NCI-H1930 (cell line): ENCODE measurements around the gene GLOD4.
"Not testable (repeated sequence)": the region's sequence is repeated elsewhere in the genome, so short reads cannot be mapped to it uniquely, and the experiment has no call there.

Experiments used
- DNase-seq, 2 experiments: peaks; one replicate each; lab custom pipeline; 2025; lab: John Stamatoyannopoulos, UW

The GLOD4 gene

DNA sequence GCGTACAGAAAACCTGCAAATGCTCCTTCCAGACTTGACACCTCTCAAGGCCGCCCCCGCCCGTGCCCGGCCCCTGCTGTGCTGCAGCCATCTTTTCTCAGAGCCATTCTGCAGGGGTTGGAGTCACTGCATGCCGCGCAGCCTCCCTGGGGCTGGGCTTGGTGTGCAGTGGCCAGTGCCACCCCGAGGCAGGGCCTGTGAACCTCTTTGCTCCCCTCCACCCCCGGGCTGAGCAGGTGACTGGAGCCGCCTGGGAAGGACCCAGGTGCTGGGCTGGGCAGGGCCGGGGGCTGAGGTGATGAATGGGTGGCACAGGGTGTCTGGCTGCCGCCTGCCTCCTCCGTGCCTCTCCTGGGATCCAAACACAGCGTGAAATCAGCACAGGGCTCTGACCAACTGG, 20.4 kb upstream of the GLOD4 start:
- no peak for DNase-seq

DNA sequence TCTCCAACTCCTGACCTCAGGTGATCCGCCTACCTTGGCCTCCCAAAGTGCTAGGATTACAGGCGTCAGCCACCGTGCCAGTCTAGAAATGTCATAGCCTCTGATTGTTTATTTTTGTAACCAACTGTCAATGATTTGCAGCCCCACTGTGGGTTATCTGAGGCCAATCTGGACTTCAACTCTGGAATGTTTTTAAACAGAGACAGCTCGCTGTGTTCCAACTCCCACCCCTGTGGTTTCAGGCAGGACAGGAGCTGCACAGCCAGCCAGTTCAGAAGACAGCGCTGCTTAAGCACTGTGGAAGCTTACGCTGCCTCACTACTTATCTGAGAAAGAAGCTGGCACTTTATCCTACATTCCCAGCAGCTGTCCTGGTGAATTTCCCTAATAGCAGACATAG, 19.6 kb upstream of the GLOD4 start:
- DNase-seq = no peak

DNA sequence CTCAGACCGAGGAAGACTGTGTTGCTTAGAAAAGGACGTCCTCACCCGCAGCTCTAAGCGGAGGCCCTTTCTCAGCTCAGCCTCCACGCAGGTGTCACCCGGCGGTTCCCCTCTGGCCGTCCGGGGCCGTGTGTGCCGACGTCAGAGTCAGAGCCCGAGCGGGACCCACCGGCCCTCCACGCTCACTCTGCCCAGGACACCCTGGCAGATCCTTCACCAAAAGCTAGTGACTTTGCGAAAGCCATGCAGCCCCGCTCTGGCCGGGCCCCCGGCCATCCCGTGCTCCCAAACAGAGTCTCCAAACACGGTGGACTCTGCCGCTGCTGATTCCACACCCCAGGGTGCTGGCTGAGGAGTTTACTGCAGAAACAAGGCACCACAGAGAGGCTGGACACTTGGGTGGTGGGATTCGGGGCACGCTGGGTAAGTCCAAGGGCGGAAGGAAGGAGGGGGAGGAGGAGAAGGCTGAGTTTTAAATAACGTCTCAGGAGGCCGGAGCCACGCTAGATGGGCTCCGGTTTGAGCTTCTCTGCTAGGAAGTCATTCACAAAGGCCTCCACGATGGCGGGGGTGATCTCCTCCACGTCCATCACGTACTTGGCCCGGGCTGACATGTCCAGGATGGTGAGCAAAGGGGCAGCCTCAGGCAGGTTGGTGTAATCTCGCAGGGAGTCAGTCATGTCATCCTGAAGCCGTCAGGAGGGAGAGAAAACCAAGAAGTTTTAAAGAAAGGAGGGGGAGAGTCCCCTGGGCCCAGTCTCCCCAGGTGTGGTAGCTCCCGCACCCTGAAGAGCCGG, 18.6 kb upstream of the GLOD4 start:
- no peak for DNase-seq

DNA sequence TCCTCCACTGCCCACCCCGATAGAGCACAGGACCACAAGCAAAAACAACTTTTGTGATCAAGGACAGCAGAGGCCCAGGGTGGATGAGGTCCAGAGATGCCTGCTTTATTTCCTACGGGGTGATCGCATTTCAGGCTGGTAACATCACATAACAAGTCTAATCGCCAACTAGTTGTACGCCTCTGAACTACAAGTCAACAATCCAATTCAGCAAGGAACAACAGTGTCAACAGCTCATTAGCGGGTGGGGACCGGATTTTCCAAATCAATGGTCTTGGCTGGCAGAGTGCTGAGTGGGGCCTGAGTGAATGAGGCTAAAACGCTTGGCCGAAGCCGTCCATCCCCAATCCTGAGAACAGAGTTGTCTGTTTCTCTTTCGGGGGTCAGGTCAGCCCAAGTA, 17.2 kb upstream of the GLOD4 start:
- no peak for DNase-seq

DNA sequence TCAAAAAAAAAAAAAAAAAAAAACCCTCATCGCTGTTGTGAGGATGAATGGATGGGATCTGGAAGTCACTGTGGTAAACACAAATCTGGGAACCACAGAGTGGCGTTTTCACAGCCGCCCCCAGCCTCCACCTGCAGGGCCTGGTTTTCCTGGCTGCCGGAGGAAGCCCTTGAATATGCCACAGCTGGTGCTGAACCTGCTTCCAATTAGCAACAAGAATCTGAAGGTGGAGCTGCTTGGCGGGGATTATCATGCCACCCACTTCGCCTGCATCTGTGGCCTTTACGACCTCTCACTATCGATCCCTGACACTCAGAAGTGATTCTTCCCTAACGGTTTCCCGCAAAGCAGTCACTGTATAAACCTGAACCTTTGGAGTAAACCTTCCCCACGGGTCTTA, 16.2 kb upstream of the GLOD4 start:
- no peak for DNase-seq

DNA sequence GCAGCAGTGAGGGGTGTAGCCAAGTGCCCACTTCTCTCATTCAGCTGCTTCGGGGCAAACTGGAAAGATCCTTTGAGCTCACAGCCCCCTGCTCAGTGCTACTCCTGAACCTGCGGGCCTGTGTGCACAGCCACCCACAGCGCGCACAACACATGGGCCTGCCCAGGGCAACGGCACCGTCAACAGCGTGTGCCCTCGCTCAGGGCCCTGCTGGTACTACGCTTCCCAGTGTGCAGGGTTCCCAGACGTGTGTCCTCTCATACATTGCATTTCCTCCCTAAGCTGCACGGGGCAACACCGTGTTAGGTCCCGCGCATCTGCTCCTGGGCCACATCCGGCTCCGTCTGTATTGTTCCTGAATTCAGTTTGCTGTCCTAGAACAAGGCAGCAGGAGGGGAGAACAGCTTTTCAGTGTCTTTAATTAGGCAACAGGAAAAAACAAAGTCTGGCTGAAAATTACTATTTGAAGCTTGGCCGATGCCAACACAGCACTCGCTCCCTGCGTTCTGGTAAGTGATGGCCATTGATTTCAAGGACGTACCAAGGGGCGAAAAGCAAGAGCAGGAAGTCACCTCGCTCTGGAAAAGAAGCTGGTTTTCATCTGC, 15.3 kb upstream of the GLOD4 start:
- DNase-seq = no peak

DNA sequence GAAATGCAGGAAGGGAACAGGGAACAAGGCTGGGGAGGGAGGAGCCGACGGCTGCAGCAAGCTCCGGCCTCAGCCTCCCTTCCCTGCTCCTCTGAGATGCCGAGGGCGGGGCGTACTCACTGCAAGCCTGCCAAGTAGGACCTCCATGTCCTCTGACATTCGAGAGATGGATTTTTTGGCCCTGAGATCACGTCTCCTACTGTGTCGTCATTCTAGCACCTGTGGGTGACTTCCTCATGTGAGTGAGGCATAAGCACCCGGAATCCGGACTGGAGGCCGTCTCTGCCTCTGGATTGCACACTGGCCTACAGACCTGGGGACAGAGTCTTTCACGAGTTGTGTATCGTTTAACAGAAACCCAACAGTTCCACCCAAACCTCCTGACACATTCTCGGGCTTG, 14.5 kb upstream of the GLOD4 start:
- no peak for DNase-seq

DNA sequence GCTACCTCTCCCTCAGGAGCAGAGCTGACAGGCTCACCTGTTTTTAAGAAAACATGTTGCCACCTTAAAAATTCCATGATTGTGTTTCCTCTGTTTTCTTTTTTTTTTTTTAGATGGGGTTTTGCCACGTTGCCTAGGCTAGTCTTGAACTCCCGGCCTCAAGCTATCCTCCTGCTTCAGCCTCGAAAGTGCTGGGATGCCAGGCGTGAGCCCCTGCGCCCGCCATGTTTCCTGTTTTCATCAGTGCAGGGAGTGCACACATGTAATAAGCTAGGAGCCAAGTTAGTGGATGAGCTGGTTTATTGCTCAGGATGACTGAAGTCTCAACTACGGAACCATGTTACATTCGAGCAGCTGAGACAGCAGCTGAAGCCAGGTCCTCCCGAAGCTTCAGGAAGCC, 13.6 kb upstream of the GLOD4 start:
- no peak for DNase-seq

DNA sequence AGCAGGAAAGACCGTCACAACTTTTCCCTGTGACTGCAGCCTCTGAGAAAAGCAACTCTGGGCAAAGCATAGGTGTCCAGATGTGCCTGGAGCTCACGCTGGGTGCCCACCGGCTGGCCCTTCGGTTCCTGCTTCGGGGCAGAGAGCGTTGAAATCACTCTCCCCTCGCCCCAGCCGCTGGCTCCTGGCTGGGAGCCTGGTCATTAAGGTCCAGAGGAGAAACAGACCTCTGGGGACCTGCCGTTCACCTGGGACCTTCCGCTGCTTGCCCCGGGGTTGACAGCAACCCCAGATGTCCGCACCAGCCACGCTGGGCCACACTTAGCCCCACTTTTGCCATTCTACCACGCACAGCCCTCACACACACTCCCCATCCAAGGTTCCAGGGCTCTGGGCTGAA, 13.2 kb upstream of the GLOD4 start:
- no peak for DNase-seq

DNA sequence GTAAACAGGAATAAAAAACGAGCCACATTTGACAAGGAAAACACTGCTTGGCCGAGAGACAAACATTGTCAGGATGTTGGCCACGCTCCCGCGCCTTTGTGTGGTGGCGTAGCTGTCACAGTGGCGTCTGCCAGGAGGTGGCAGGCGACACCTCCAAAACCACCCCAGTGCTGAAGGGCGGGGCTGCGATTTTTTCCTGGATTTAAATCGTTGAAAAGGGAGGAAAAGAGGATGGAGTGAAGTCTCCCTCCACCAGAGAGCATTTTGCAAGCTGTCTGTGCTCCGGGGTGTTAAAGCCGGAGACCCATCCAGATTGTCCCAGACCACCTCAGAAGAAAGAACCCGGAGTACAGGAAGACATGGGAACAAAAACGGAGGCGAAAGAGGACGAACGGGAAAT, 12.8 kb upstream of the GLOD4 start:
- DNase-seq = peak in 1 of 2 experiments; percentile 17

DNA sequence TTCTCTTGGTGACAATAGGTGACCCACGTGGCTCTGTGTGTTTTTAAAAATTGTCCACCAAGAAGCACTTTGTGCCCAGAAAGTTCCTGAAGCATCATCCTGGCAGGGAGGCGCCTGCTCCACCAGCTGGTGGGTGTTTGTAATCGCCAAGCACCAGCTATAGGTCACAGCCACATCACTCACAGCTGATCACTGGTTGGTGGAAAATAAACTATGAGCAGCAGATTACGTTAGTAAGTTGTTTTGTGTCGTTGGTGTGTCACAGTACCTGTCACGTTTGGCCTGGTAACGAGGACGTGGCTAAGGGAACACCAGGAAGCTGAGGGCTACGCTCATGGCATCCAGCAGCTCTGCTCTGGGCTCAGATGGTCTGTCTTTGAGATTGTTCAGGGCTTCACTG, 10.2 kb upstream of the GLOD4 start:
- no peak for DNase-seq

DNA sequence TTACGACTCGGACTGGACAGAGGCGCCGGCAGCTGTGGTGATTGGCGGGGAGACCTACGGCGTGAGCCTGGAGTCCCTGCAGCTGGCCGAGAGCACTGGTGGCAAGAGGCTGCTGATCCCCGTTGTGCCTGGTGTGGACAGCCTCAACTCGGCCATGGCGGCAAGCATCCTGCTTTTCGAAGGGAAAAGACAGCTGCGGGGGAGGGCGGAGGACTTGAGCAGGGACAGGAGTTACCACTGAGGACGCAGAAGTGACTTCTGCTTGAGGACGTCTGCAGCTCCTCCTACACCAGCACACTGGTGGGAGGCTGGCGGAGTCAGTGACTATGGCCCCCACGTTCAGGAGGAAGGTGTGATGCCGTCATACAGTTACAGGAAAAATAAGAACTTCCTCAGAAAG, 9.7 kb upstream of the GLOD4 start:
- DNase-seq = no peak

DNA sequence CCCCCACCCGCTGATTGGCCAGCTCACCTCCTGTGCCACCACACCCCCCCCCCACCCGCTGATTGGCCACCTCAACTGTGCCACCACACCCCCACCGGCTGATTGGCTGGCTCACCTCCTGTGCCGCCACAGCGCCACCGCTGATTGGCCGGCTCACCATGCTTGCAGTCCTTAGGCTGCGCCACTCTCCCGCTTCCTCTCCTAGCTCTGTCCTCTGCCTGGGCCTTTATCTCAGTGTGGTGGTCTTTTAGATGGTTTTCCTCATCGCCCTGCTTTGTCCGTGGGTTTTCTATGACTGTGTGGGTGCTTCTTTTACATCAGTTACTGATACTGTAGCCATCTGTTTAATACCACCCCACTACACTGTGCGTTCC, 8.8 kb upstream of the GLOD4 start:
- DNase-seq = not testable (repeated sequence)

DNA sequence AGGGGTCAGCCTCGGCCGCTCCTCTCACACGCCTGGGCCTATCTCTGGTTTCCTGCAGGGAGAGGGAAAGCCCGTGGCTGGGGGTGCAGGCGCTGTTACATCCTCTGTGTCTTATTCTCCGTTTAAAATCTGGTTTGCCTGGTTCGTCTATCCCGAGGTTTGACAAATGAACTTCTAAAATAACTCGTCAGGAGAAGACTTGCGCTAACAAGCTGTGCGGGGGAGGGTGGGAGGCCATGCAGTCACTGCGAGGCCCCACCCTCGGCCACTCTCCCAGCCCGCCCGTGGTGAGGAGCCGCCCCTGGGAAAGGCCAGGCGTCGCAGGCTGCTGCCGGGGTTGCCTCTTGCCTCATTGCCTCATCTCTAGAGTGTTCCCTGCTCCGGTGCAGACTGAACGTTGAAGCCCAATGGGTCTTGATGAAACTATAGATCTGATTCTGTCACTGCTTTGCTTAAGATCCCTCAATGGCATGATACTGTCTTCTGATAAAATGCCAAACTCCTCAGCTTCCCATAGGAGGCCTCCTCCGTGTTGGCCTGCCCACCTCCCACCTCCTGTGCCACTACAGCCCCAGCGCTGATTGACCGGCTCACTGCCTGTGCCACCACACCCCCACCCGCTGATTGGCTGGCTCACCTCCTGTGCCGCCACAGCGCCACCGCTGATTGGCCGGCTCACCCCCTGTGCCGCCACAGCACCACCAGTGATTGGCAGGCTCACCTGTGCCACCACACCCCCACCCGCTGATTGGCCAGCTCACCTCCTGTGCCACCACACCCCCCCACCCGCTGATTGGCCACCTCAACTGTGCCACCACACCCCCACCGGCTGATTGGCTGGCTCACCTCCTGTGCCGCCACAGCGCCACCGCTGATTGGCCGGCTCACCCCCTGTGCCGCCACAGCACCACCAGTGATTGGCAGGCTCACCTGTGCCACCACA, 8.1 kb upstream of the GLOD4 start:
- DNase-seq = not testable (repeated sequence)

DNA sequence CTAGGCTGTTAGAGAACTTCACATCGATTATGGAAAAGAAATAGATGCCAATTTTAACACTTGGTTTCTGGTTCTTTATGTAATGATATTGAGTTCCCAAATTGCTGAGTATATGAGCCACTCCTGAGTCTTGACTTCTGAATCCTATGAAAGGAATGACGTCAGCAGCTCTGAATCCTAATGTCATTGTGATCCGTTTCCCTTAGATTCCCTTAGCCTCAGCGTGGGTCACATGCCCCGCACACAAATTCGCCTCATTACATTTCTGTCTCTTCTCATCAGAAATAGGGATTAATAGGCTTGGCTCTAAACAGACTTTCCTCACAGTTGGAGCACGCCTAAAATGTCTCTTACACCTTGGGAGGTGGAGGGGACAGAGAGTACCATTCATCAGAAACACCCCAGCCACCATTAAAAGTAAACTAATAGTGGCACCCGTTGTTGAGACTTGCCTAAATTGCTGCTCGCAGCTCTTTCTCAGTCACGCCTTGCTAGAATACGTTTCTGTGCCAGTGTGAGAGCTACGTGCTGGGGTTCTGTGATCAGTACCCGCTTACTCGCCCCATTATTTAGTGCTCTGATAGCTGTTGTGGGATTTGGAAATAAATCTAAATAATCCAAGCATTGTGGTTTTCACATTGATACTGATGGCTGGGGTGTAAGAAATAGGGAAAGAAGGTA, 7.2 kb upstream of the GLOD4 start:
- no peak for DNase-seq

DNA sequence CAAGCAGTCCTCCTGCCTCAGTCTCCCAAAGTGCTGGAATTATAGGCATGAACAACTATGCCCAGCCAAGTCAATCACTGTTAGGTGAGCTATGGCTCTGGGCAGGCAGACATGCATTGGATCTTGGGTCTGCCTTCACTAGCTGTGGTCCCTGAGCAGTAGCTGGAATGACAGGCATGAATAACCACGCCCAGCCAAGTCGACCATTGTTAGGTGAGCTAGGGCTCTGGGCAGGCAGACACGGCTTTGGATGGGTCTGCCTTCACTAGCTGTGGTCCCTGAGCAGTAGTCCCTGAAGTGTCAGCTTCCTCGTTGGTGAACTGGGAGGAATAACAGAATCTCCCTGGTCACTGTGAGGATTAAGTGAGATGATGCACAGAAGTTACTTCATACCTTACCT, 6.5 kb upstream of the GLOD4 start:
- DNase-seq = no peak

DNA sequence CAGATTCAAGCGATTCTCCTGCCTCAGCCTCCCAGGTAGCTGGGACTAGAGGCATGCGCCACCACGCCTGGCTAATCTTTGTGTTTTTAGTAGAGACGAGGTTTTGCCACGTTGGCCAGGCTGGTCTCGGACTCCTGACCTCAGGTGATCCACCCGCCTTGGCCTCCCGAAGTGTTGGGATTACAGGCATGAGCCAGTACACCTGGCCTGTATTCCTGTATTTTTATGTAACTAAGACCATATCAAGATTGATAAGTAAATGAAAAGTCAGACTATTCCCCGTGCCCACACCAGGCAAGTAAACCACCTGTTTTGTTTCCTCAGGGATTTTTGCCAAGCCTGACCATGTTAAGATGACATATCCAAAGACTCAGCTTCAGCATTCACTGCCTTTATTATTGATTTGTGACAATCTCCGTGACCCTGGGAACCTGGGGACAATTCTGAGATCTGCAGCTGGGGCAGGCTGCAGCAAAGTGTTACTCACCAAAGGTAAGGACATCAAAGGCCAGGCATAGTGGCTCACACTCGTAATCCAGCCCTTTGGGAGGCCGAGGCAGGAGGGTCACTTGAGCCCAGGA, 5.7 kb upstream of the GLOD4 start:
- no peak for DNase-seq

DNA sequence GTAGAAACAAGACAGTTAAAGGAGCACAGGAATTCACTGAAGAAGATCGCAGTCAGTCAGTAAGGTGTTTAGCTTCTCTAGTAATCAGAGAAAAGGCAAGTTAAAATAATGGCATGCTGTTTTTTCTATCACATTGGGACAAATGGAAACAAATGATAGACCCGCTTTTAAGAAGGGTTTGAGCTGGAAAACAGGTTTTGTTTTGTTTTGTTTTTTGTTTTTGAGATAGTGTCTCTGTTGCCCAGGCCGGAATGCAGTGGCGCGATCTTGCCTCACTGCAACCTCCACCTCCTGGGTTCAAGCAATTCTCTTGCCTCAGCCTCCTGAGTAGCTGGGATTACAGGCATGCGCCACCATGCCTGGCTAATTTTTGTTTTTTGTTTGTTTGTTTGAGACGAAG, 3.8 kb upstream of the GLOD4 start:
- DNase-seq = not testable (repeated sequence)

DNA sequence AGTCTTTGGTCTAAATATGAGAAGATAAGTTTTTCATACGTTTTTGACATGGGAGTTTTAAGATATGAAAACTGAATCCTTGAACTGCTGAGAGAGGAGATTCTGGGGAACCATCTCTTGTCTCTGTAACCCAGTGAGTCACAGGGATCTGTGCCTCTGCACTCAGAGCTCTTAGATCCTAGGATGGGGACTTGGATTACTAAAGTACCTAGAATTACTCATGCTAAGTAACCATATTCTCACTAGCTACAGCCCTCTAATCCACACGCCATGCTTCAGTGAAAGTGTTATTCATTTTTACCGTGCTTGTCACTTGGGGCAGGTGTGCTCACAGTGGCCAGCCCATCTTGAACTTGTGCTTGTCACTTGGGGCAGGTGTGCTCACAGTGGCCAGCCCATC, 2.1 kb upstream of the GLOD4 start:
- DNase-seq = no peak

DNA sequence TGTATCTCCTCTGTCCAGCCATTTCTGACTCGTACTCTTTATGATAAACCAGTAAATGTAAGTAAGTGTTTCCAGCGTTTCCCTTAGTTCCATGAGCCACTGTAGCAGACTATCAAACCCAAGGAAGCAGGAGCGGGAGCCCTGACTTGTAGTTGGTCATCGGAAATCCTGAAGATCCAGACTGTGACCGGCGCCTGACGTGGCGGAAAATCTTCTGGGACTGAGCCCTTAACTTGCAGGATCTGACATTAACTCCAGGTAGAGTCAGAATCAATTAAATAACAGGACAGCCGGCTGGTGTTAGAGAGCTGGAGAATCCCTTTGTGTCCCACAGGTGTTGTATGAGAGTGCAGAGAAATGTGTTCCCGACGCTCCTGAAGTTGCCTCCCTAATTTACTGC, 4.0 kb downstream of the GLOD4 start:
- no peak for DNase-seq

DNA sequence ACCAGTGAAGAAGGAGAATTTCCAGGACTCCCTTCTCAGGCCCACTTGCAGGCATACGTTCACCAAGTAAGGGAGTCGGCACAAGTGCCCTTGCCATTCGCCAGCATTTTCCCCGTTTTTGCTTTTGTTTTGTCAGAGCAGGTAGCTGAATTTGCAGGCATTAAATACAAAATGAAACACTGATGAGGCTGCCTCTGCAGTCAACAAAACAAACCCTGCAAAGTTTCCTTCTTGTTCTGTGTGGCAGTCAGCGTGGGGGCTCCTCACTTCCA, 7.8 kb downstream of the GLOD4 start:
- DNase-seq = no peak
